ENCODE results near the gene PUM2.

The PUM2 gene

DNA sequence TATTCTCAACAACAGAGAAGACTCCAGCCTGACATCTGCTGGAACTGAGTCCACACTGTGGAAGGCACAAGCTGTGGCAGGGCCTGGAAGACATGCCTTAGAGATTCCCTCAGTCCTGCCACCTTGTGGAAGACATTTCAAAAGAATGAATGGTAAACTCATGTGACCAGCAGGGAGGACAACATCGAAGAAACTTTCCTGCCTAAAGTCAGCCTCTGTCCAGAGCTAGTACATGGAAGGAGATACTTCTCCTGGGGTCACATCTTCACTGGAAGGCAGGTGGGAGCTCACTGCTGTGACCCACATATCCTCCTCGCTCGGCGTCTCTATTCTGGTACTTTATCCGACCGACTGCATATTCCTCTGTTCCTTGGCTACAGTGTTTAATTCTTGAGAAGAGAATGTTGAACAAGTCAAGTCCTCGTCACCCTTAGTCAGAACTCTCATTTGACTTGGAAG lies 59.5 kb downstream of the PUM2 start:
- Histone ChIP-seq H3K27me3 (ENCODE audit: control insufficient read depth in 1 of 2, insufficient read depth in 1 of 2, low read length in 2 of 2) (no peaks in the 10 kb centered on the region), H2AFZ (ENCODE audit: low read depth, low read length) (no peak overlapping the region), H3K9me3 (ENCODE audit: control insufficient read depth, low read length) (no peaks in the 10 kb centered on the region), H2BK15ac (ENCODE audit: low read depth, poor library complexity, severe bottlenecking) (no peak overlapping the region), H3K4me2 (ENCODE audit: low read length, poor library complexity, severe bottlenecking) (no peak overlapping the region), H3K79me1 (replicated peaks; ENCODE audit: low read length, poor library complexity, severe bottlenecking) (peaks cover 8% of the 10 kb centered on the region), H3K27ac (ENCODE audit: low read length, poor library complexity, severe bottlenecking) (peak overlapping the region; percentile 44), H3K23ac (ENCODE audit: low read length in 2 of 2) (no peak overlapping the region), H3K4me3 (ENCODE audit: insufficient read depth in 1 of 2, low read depth in 1 of 2, low read length in 2 of 2) (no peak overlapping the region), H3K4me1 (ENCODE audit: control insufficient read depth, insufficient read depth, low read depth, low read length) (peaks cover 3% of the 10 kb centered on the region), H3K9ac (ENCODE audit: low read length) (peak overlapping the region; percentile 58), H4K91ac (ENCODE audit: low read length) (no peak overlapping the region), H3K4ac (ENCODE audit: low read depth in 1 of 2, low read length in 2 of 2) (no peak overlapping the region), H3K14ac (ENCODE audit: low read length in 2 of 2) (no peak overlapping the region), H2BK5ac (ENCODE audit: low read depth, low read length, poor library complexity, severe bottlenecking) (no peak overlapping the region), H2AK5ac (ENCODE audit: low read length, severe bottlenecking) (no peak overlapping the region), H2BK120ac (ENCODE audit: low read depth, low read length) (no peak overlapping the region), H2BK12ac (ENCODE audit: low read length in 2 of 2) (no peak overlapping the region), H3K36me3 (ENCODE audit: control insufficient read depth in 1 of 2, insufficient read depth in 2 of 2, low read depth in 1 of 2, low read length in 2 of 2) (peaks cover 14 to 70% of the 10 kb centered on the region in 2 experiments), H3K18ac (ENCODE audit: low read depth in 1 of 2, low read length in 2 of 2) (no peak overlapping the region), H4K8ac (ENCODE audit: low read length) (no peak overlapping the region)
- WGBS, result 81% methylated on average over 7 of the region's 7 CpGs
- peak; percentile 87 for DNase-seq

DNA sequence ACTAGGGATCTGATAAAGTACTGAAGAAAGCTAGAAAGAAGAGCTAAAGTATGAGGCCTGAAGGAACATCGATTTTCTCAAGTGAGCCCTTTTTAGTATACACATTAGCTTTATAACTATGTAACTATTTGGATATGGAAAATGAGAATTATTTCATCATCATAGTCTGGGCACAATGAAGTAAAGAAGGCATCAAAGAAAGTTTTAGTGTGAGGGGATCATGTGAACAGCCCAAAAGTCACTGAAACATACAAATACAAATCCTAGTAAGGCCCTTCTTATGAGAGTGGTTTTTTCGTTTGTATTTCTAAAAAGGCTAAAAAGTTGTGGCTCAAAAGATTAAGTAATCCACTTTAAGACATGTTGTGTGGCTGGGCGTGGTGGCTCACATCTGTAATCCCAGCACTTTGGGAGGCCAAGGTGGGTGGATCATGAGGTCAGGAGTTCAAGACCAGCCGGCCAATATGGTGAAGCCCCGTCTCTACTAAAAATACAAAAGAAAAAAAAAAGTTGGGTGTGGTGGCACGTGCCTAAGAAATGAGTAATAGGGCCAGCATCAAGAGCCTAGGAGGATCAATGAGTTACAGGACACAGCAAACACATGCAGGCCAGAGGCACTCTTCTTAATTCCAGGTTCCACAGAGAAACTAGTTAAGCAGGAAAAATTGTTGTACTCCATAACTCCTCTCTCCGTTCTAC lies 61.9 kb downstream of the PUM2 start:
- Histone ChIP-seq H2BK5ac (ENCODE audit: low read depth, low read length, poor library complexity, severe bottlenecking) (no peak overlapping the region), H2AFZ (ENCODE audit: low read depth, low read length) (no peak overlapping the region), H2BK12ac (ENCODE audit: low read length in 2 of 2) (no peak overlapping the region), H2BK120ac (ENCODE audit: low read depth, low read length) (no peak overlapping the region), H3K23ac (ENCODE audit: low read length in 2 of 2) (no peak overlapping the region), H3K9ac (ENCODE audit: low read length) (peak overlapping the region; percentile 70), H4K91ac (ENCODE audit: low read length) (no peak overlapping the region), H3K27ac (ENCODE audit: low read length, poor library complexity, severe bottlenecking) (no peak overlapping the region), H2BK15ac (ENCODE audit: low read depth, poor library complexity, severe bottlenecking) (no peak overlapping the region), H3K14ac (ENCODE audit: low read length in 2 of 2) (no peak overlapping the region), H4K8ac (ENCODE audit: low read length) (no peak overlapping the region), H3K4me1 (ENCODE audit: control insufficient read depth, insufficient read depth, low read depth, low read length) (peaks cover 3% of the 10 kb centered on the region), H3K4me3 (ENCODE audit: insufficient read depth in 1 of 2, low read depth in 1 of 2, low read length in 2 of 2) (no peak overlapping the region), H3K4me2 (ENCODE audit: low read length, poor library complexity, severe bottlenecking) (no peak overlapping the region), H2AK5ac (ENCODE audit: low read length, severe bottlenecking) (no peak overlapping the region), H3K9me3 (ENCODE audit: control insufficient read depth, low read length) (no peaks in the 10 kb centered on the region), H3K79me1 (replicated peaks; ENCODE audit: low read length, poor library complexity, severe bottlenecking) (peaks cover 12% of the 10 kb centered on the region), H3K4ac (ENCODE audit: low read depth in 1 of 2, low read length in 2 of 2) (no peak overlapping the region), H3K27me3 (ENCODE audit: control insufficient read depth in 1 of 2, insufficient read depth in 1 of 2, low read length in 2 of 2) (no peaks in the 10 kb centered on the region), H3K36me3 (ENCODE audit: control insufficient read depth in 1 of 2, insufficient read depth in 2 of 2, low read depth in 1 of 2, low read length in 2 of 2) (peaks cover 12 to 76% of the 10 kb centered on the region in 2 experiments), H3K18ac (ENCODE audit: low read depth in 1 of 2, low read length in 2 of 2) (no peak overlapping the region)
- 68% methylated on average over 6 of the region's 7 CpGs for WGBS
- no peak for DNase-seq

- no peak overlapping the region for H2BK120ac ChIP-seq (ENCODE audit: low read depth, low read length)
- H4K91ac ChIP-seq (ENCODE audit: low read length), result no peak overlapping the region
- no peak overlapping the region for H3K23ac ChIP-seq (ENCODE audit: low read length in 2 of 2)
- H2AK5ac ChIP-seq (ENCODE audit: low read length, severe bottlenecking), result no peak overlapping the region
- no peaks in the 10 kb centered on the region for H3K9me3 ChIP-seq (ENCODE audit: control insufficient read depth, low read length)
- H3K4me2 ChIP-seq (ENCODE audit: low read length, poor library complexity, severe bottlenecking), result no peak overlapping the region
- H4K8ac ChIP-seq (ENCODE audit: low read length), result no peak overlapping the region
- H3K4me3 ChIP-seq (ENCODE audit: insufficient read depth in 1 of 2, low read depth in 1 of 2, low read length in 2 of 2), result no peak overlapping the region
- H3K4ac ChIP-seq (ENCODE audit: low read depth in 1 of 2, low read length in 2 of 2), result no peak overlapping the region
- no peaks in the 10 kb centered on the region for H3K4me1 ChIP-seq (ENCODE audit: control insufficient read depth, insufficient read depth, low read depth, low read length)
- H2BK12ac ChIP-seq (ENCODE audit: low read length in 2 of 2), result no peak overlapping the region
- no peaks in the 10 kb centered on the region for H3K27me3 ChIP-seq (ENCODE audit: control insufficient read depth in 1 of 2, insufficient read depth in 1 of 2, low read length in 2 of 2)
- no peak overlapping the region for H3K27ac ChIP-seq (ENCODE audit: low read length, poor library complexity, severe bottlenecking)
- peaks cover 18% of the 10 kb centered on the region for H3K79me1 ChIP-seq (replicated peaks; ENCODE audit: low read length, poor library complexity, severe bottlenecking)
- DNase-seq, result no peak
- H2BK5ac ChIP-seq (ENCODE audit: low read depth, low read length, poor library complexity, severe bottlenecking), result no peak overlapping the region
- H3K14ac ChIP-seq (ENCODE audit: low read length in 2 of 2), result no peak overlapping the region
- no peak overlapping the region for H3K18ac ChIP-seq (ENCODE audit: low read depth in 1 of 2, low read length in 2 of 2)
- WGBS, result 84% methylated on average over 3 of the region's 3 CpGs
- no peak overlapping the region for H2BK15ac ChIP-seq (ENCODE audit: low read depth, poor library complexity, severe bottlenecking)
- H3K9ac ChIP-seq (ENCODE audit: low read length), result no peak overlapping the region
- no peak overlapping the region for H2AFZ ChIP-seq (ENCODE audit: low read depth, low read length)
- H3K36me3 ChIP-seq (ENCODE audit: control insufficient read depth in 1 of 2, insufficient read depth in 2 of 2, low read depth in 1 of 2, low read length in 2 of 2), result peaks cover 5 to 100% of the 10 kb centered on the region in 2 experiments
Measured at GRCh38 chr2:20282916-20283592, 67.6 kb downstream of the PUM2 start.

DNA sequence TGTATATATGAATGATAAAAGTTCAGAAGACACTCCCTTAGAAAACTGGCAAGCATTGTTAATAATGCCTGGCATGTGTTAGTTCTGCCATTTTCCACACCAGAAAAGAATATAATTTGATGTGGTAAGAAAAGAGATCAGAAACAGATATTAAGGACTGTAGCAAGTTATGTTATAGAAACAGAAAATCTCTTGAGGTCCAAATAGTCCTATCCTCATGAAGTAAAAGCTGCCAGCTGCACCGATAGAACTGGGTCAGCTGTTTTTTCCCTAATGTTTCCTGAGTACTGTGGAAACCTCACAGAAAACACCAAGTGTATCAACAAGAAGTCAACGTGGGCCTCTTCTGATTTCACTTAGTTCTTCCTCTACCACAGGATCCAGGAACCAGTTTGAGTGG lies 68.8 kb downstream of the PUM2 start:
- Histone ChIP-seq H4K91ac (ENCODE audit: low read length) (no peak overlapping the region), H3K36me3 (ENCODE audit: control insufficient read depth in 1 of 2, insufficient read depth in 2 of 2, low read depth in 1 of 2, low read length in 2 of 2) (peaks cover 5 to 99% of the 10 kb centered on the region in 2 experiments), H3K27me3 (ENCODE audit: control insufficient read depth in 1 of 2, insufficient read depth in 1 of 2, low read length in 2 of 2) (no peaks in the 10 kb centered on the region), H3K23ac (ENCODE audit: low read length in 2 of 2) (no peak overlapping the region), H3K9me3 (ENCODE audit: control insufficient read depth, low read length) (no peaks in the 10 kb centered on the region), H2BK15ac (ENCODE audit: low read depth, poor library complexity, severe bottlenecking) (no peak overlapping the region), H2AK5ac (ENCODE audit: low read length, severe bottlenecking) (no peak overlapping the region), H2AFZ (ENCODE audit: low read depth, low read length) (no peak overlapping the region), H3K18ac (ENCODE audit: low read depth in 1 of 2, low read length in 2 of 2) (no peak overlapping the region), H2BK120ac (ENCODE audit: low read depth, low read length) (no peak overlapping the region), H3K4ac (ENCODE audit: low read depth in 1 of 2, low read length in 2 of 2) (no peak overlapping the region), H4K8ac (ENCODE audit: low read length) (no peak overlapping the region), H3K4me1 (ENCODE audit: control insufficient read depth, insufficient read depth, low read depth, low read length) (no peaks in the 10 kb centered on the region), H3K79me1 (replicated peaks; ENCODE audit: low read length, poor library complexity, severe bottlenecking) (peaks cover 16% of the 10 kb centered on the region), H2BK12ac (ENCODE audit: low read length in 2 of 2) (no peak overlapping the region), H3K4me3 (ENCODE audit: insufficient read depth in 1 of 2, low read depth in 1 of 2, low read length in 2 of 2) (no peak overlapping the region), H3K14ac (ENCODE audit: low read length in 2 of 2) (no peak overlapping the region), H3K4me2 (ENCODE audit: low read length, poor library complexity, severe bottlenecking) (no peak overlapping the region), H3K9ac (ENCODE audit: low read length) (no peak overlapping the region), H3K27ac (ENCODE audit: low read length, poor library complexity, severe bottlenecking) (no peak overlapping the region), H2BK5ac (ENCODE audit: low read depth, low read length, poor library complexity, severe bottlenecking) (no peak overlapping the region)
- 93% methylated on average over 1 of the region's 2 CpGs for WGBS
- no peak for DNase-seq
